Measurements from ENCODE around the gene KDF1.

GRCh38 chr1:26942656-26943055 is 17.6 kb downstream of the KDF1 start:
- no peak for TF ChIP-seq CTCF (IDR thresholded peaks at IDR 0.05)
- no peak for TF ChIP-seq POLR2A (IDR thresholded peaks at IDR 0.05)
- no peak for TF ChIP-seq EP300 (IDR thresholded peaks at IDR 0.05)
- TF ChIP-seq POLR2AphosphoS5 (IDR thresholded peaks at IDR 0.05): no peak

Measured in gastroesophageal sphincter (tissue), 3 donors.